Right atrium auricular region (tissue), 2 donors: ENCODE measurements around the gene KIF19. TPM values are rescaled to one million over a fixed set of nuclear protein-coding genes. Genes with fewer than 3 reads are reported as not detected.

Experiments
- DNase-seq: peaks from one replicate; pipeline ENCODE4 v3.0.0-alpha.2; 2019; ENCODE audit warnings: low spot score
- H3K27ac ChIP-seq, 2 donors: fragments of 200-600 bp; sonication (generic); 1 replicate in 1 of 2; 2 replicates in 1 of 2; pipeline ENCODE4 v1.5.1; 2016 to 2019
- H3K27me3 ChIP-seq, 2 donors: fragments of 200-600 bp; sonication (generic); one replicate each; pipeline versions ENCODE4 v1.5.1 to v1.6.0; 2017 to 2019
- H3K36me3 ChIP-seq: fragments of 200-600 bp; sonication (generic); one replicate; pipeline ENCODE4 v1.5.1; 2016
- H3K4me1 ChIP-seq, 2 donors: fragments of 200-600 bp; sonication (generic); one replicate each; pipeline versions ENCODE4 v1.5.1 to v1.6.0; 2017 to 2019
- H3K4me3 ChIP-seq, 2 donors: fragments of 200-600 bp; sonication (generic); 1 replicate in 1 of 2; 2 replicates in 1 of 2; pipeline ENCODE4 v1.5.1; 2017 to 2019; ENCODE audit warnings: mild to moderate bottlenecking in 1 of 2, moderate library complexity in 1 of 2
- H3K9me3 ChIP-seq, 2 donors: fragments of 200-600 bp; sonication (generic); one replicate each; pipeline ENCODE4 v1.5.1; 2019
- total RNA-seq, 2 donors: library from RNA; depleted of rRNA; stranded (reverse); fragments of >200 nt; gene quantifications; one replicate each; pipeline ENCODE4 v1.1.0, GENCODE V29; 2016
- TF ChIP-seq, protein P1 (sequence below), 2 donors: fragments of 200-600 bp; sonication (generic); IDR thresholded peaks; one replicate each; pipeline ENCODE4 v1.5.1; 2019; ENCODE audit warnings: antibody characterized with exemption in 2 of 2

KIF19 gene
- total RNA-seq, 2 donors from 2014 or later = 0.30 TPM; not detected in 1

- no peak overlapping the region for H3K4me3 ChIP-seq
- no peak for DNase-seq
- H3K27ac ChIP-seq = no peak overlapping the region
- no peaks in the 10 kb centered on the region for H3K27me3 ChIP-seq
- TF ChIP-seq, protein P1, sequence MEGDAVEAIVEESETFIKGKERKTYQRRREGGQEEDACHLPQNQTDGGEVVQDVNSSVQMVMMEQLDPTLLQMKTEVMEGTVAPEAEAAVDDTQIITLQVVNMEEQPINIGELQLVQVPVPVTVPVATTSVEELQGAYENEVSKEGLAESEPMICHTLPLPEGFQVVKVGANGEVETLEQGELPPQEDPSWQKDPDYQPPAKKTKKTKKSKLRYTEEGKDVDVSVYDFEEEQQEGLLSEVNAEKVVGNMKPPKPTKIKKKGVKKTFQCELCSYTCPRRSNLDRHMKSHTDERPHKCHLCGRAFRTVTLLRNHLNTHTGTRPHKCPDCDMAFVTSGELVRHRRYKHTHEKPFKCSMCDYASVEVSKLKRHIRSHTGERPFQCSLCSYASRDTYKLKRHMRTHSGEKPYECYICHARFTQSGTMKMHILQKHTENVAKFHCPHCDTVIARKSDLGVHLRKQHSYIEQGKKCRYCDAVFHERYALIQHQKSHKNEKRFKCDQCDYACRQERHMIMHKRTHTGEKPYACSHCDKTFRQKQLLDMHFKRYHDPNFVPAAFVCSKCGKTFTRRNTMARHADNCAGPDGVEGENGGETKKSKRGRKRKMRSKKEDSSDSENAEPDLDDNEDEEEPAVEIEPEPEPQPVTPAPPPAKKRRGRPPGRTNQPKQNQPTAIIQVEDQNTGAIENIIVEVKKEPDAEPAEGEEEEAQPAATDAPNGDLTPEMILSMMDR (IDR thresholded peaks at IDR 0.05) = no peak
- no peaks in the 10 kb centered on the region for H3K36me3 ChIP-seq
- H3K4me1 ChIP-seq = peaks cover 0 to 7% of the 10 kb centered on the region in 2 donors
- no peaks in the 10 kb centered on the region for H3K9me3 ChIP-seq
Observed at GRCh38 chr17:74282587-74283370, 43.2 kb upstream of the KIF19 start.

DNA sequence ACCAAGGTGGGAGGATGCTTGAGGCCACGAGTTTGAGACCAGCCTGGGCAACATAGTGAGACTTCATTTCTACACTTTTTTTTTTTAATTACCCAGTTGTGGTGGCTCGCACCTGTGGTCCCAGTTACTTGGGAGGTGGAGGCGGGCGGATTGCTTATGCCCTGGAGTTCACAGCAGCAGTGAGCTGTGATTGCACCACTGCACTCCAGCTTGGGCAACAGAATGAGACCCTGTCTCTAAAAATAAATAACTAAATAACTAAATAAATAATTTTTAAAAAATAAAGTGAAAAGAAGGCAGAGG is 42.7 kb upstream of the KIF19 start:
- Histone ChIP-seq H3K4me1 (peaks cover 0 to 7% of the 10 kb centered on the region in 2 donors), H3K27me3 (no peaks in the 10 kb centered on the region), H3K4me3 (no peak overlapping the region), H3K27ac (no peak overlapping the region), H3K9me3 (no peaks in the 10 kb centered on the region), H3K36me3 (no peaks in the 10 kb centered on the region)
- TF ChIP-seq, protein P1 (IDR thresholded peaks at IDR 0.05) = no peak
- DNase-seq = no peak

GRCh38 chr17:74287031-74287602 is 38.9 kb upstream of the KIF19 start:
- TF ChIP-seq, protein P1 (IDR thresholded peaks at IDR 0.05) = no peak
- H3K4me3 ChIP-seq = no peak overlapping the region
- no peaks in the 10 kb centered on the region for H3K9me3 ChIP-seq
- no peaks in the 10 kb centered on the region for H3K27me3 ChIP-seq
- H3K36me3 ChIP-seq = no peaks in the 10 kb centered on the region
- DNase-seq = no peak
- peaks cover 0 to 27% of the 10 kb centered on the region in 2 donors for H3K4me1 ChIP-seq
- no peak overlapping the region for H3K27ac ChIP-seq

DNA sequence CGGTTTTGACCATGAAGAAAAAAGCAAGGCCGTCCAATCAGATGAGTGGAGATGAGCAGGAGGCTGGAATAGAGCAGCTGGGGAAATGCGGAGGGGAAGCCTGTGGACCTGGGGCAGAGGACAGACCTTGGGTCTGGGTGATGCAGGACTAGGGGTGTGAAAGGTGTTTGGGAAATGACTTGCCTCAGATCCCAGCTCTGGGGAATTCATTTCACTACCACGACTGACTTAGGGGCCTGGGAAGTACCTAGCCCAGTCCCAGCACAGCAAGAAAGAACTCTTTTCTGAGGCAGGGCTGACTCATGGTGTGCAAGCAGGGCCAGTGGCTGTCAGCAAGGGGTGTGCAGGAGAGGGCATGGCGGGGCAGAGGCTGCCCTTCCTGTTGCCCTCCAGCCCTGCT is 37.2 kb upstream of the KIF19 start:
- Histone ChIP-seq H3K27ac (no peak overlapping the region), H3K27me3 (no peaks in the 10 kb centered on the region), H3K9me3 (no peaks in the 10 kb centered on the region), H3K4me3 (no peak overlapping the region), H3K4me1 (peaks cover 0 to 27% of the 10 kb centered on the region in 2 donors), H3K36me3 (no peaks in the 10 kb centered on the region)
- no peak for DNase-seq
- TF ChIP-seq, protein P1 (IDR thresholded peaks at IDR 0.05) = no peak

GRCh38 chr17:74289688-74290087 is 36.3 kb upstream of the KIF19 start:
- H3K4me3 ChIP-seq = no peak overlapping the region
- TF ChIP-seq, protein P1 (IDR thresholded peaks at IDR 0.05) = no peak
- no peaks in the 10 kb centered on the region for H3K36me3 ChIP-seq
- no peak for DNase-seq
- no peaks in the 10 kb centered on the region for H3K9me3 ChIP-seq
- H3K27ac ChIP-seq = peak overlapping the region; percentile 64 to 74
- H3K4me1 ChIP-seq = peaks cover 0 to 25% of the 10 kb centered on the region in 2 donors
- no peaks in the 10 kb centered on the region for H3K27me3 ChIP-seq
